Effector memory CD8-positive, alpha-beta T cell (primary cell): Measurements from ENCODE around the gene ARID4B.
"Not testable (repeated sequence)": the region's sequence is repeated elsewhere in the genome, so short reads cannot be mapped to it uniquely, and the experiment has no call there.

Experiments
- ATAC-seq: fragments of 150-1000 bp; cut with Tn5 transposase; replicated peaks from 2 replicates; pipeline ENCODE4 v1.10.0; 2021; ENCODE audit warnings: mild to moderate bottlenecking, moderate library complexity
- DNase-seq, 3 experiments: peaks; one replicate each; pipeline ENCODE4 v3.0.0; 2021
- H3K27ac Mint-ChIP-seq, 2 donors: one replicate each; pipeline ENCODE4 v1.8.0; 2022; ENCODE audit warnings: mild to moderate bottlenecking in 2 of 2, mixed read lengths in 2 of 2, moderate library complexity in 2 of 2
- H3K27me3 Mint-ChIP-seq, 2 donors: one replicate each; pipeline ENCODE4 v1.8.0; 2022; ENCODE audit warnings: mixed read lengths in 2 of 2
- H3K36me3 Mint-ChIP-seq: one replicate; pipeline ENCODE4 v1.8.0; 2022; ENCODE audit warnings: mild to moderate bottlenecking, moderate library complexity, mixed read lengths; ENCODE audit not compliant: insufficient read depth
- H3K4me1 Mint-ChIP-seq, 2 donors: one replicate each; pipeline ENCODE4 v1.8.0; 2022; ENCODE audit warnings: low read depth in 2 of 2, mixed read lengths in 2 of 2
- H3K4me3 Mint-ChIP-seq, 2 donors: one replicate each; pipeline ENCODE4 v1.8.0; 2022; ENCODE audit warnings: mild to moderate bottlenecking in 2 of 2, mixed read lengths in 2 of 2, moderate library complexity in 2 of 2
- H3K9me3 Mint-ChIP-seq, 2 donors: one replicate each; pipeline ENCODE4 v1.8.0; 2022; ENCODE audit warnings: mixed read lengths in 2 of 2

ARID4B gene

DNA sequence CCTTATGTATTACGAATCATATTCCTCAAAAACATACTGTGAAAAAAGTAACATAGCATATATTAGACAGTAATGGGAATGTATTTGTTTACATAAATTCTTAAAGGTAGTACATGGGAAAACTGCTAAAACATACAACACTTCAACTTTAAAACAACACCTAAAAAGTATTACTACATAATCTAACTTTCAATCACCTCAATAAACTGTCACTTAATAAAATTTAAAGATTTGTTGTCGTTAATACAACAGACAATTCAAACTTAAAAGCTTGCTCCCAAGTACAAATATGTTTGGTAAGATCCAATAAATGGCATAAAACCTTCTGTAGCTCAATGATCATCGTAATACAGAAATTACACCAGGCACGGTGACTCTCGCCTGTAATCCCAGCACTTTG, 3.7 kb downstream of the ARID4B start:
- H3K9me3 Mint-ChIP-seq: no peaks in the 10 kb centered on the region
- H3K27ac Mint-ChIP-seq: peak overlapping the region in 1 of 2 donors; percentile 50
- H3K4me3 Mint-ChIP-seq: no peak overlapping the region
- peaks cover 54% of the 10 kb centered on the region for H3K36me3 Mint-ChIP-seq
- no peak for ATAC-seq
- DNase-seq: no peak
- H3K4me1 Mint-ChIP-seq: peaks cover 41 to 59% of the 10 kb centered on the region in 2 donors
- H3K27me3 Mint-ChIP-seq: no peaks in the 10 kb centered on the region

DNA sequence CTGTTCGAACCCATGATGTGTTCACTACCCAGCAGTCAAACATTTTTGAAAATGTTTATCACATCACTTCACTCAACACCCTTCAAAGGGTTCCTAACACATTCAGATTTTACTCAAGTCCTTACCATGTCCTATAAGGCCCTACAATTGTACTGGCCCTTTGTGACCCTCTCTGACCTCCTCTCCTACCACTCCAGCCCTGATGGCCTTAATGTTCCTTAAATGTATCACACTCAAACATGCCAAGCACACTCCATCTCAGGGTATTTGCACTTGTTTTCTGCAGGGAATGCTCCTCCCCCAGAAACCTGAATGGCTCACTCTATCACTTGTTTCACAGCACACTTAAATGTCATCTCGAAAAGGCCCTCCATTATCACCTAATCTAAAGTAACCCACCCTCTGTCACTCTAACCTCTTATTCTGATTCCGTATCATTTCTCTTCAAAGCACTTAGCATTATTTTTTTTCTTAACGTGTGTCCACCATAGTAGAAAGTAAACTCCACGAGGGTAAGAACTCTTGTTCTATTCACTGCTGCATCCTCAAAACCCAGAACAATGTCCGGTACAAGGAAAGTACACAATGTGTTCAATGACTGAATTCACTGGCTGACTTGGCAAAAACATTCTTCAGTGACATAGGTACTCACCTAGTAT, 7.3 kb downstream of the ARID4B start:
- no peaks in the 10 kb centered on the region for H3K27me3 Mint-ChIP-seq
- peak overlapping the region; percentile 4 to 40 for H3K4me3 Mint-ChIP-seq
- ATAC-seq (no peak), DNase-seq (no peak)
- peaks cover 51 to 70% of the 10 kb centered on the region in 2 donors for H3K4me1 Mint-ChIP-seq
- no peaks in the 10 kb centered on the region for H3K9me3 Mint-ChIP-seq
- H3K36me3 Mint-ChIP-seq: peaks cover 62% of the 10 kb centered on the region
- peak overlapping the region; percentile 9 to 61 for H3K27ac Mint-ChIP-seq

GRCh38 chr1:235319255-235319654, 8.7 kb downstream of the ARID4B start:
- Mint-ChIP-seq H3K27me3 (no peaks in the 10 kb centered on the region), H3K9me3 (no peaks in the 10 kb centered on the region), H3K4me1 (peaks cover 55 to 73% of the 10 kb centered on the region in 2 donors), H3K4me3 (peak overlapping the region; percentile 29 to 35), H3K36me3 (peaks cover 59% of the 10 kb centered on the region), H3K27ac (no peak overlapping the region)
- DNase-seq (no peak), ATAC-seq (no peak)

DNA sequence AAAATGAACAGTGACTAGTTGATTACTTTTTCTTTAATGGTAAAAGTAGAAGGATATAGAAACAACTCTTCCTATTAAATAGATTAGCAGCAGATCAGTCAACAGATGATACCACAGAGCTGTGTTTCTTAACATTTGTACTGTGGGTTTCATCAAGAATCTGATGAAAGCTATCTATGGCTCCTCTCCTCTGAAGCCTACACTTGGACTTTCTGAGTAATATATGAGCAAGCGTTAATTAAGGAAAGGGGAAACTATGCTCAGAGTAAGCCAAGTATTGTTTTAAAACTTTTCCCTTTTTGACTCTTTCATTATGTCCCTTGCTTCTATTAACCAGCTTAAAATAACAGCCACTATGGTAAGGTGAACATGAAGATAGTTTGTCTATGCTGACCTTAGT, 10.8 kb downstream of the ARID4B start:
- H3K27me3 Mint-ChIP-seq: no peaks in the 10 kb centered on the region
- peak overlapping the region in 1 of 2 donors; percentile 39 for H3K27ac Mint-ChIP-seq
- no peak for DNase-seq
- peaks cover 60 to 76% of the 10 kb centered on the region in 2 donors for H3K4me1 Mint-ChIP-seq
- H3K9me3 Mint-ChIP-seq: no peaks in the 10 kb centered on the region
- H3K4me3 Mint-ChIP-seq: peak overlapping the region in 1 of 2 donors; percentile 16
- peaks cover 56% of the 10 kb centered on the region for H3K36me3 Mint-ChIP-seq
- ATAC-seq: no peak

DNA sequence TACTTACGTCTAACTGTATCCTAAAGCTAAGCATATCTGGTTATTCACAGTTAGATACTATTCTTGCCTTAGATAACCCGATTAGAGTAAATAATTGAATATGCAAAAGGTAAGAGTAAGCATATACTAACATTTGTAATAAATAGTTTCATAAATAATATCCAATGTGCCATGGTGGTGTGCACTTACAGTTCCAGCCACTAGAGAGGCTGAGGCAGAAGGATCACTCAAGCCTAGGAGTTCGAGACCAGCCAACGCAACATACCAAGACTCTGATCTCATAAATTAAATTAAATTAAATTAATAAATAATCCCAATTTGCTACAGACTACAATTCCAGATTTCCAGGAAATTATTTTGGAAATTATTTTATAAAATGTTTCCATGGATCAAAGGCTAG, 12.2 kb downstream of the ARID4B start:
- ATAC-seq: no peak
- peak overlapping the region in 1 of 2 donors; percentile 20 for H3K4me3 Mint-ChIP-seq
- DNase-seq: no peak
- H3K9me3 Mint-ChIP-seq: no peaks in the 10 kb centered on the region
- H3K27ac Mint-ChIP-seq: no peak overlapping the region
- peaks cover 52% of the 10 kb centered on the region for H3K36me3 Mint-ChIP-seq
- peaks cover 55 to 75% of the 10 kb centered on the region in 2 donors for H3K4me1 Mint-ChIP-seq
- H3K27me3 Mint-ChIP-seq: no peaks in the 10 kb centered on the region

GRCh38 chr1:235315173-235315572, 12.8 kb downstream of the ARID4B start:
- no peak for ATAC-seq
- no peak overlapping the region for H3K27ac Mint-ChIP-seq
- peaks cover 53 to 73% of the 10 kb centered on the region in 2 donors for H3K4me1 Mint-ChIP-seq
- no peaks in the 10 kb centered on the region for H3K9me3 Mint-ChIP-seq
- no peak for DNase-seq
- H3K4me3 Mint-ChIP-seq: peak overlapping the region; percentile 20 to 31
- peaks cover 49% of the 10 kb centered on the region for H3K36me3 Mint-ChIP-seq
- no peaks in the 10 kb centered on the region for H3K27me3 Mint-ChIP-seq

- H3K36me3 Mint-ChIP-seq: peaks cover 45% of the 10 kb centered on the region
- no peaks in the 10 kb centered on the region for H3K27me3 Mint-ChIP-seq
- H3K27ac Mint-ChIP-seq: peak overlapping the region; percentile 36 to 69
- peaks cover 50 to 67% of the 10 kb centered on the region in 2 donors for H3K4me1 Mint-ChIP-seq
- ATAC-seq (no peak), DNase-seq (no peak)
- H3K9me3 Mint-ChIP-seq: no peaks in the 10 kb centered on the region
- peak overlapping the region; percentile 63 to 66 for H3K4me3 Mint-ChIP-seq
These were observed 13.9 kb downstream of the ARID4B start for GRCh38 chr1:235313931-235314678.

GRCh38 chr1:235313262-235313661, 14.7 kb downstream of the ARID4B start:
- ATAC-seq (no peak), DNase-seq (no peak)
- Mint-ChIP-seq H3K36me3 (peaks cover 45% of the 10 kb centered on the region), H3K27ac (peak overlapping the region; percentile 36 to 69), H3K4me3 (peak overlapping the region; percentile 63 to 66), H3K27me3 (no peaks in the 10 kb centered on the region), H3K9me3 (no peaks in the 10 kb centered on the region), H3K4me1 (peaks cover 42 to 59% of the 10 kb centered on the region in 2 donors)

- DNase-seq, H3K9me3 Mint-ChIP-seq, ATAC-seq, H3K4me3 Mint-ChIP-seq, H3K27ac Mint-ChIP-seq, H3K27me3 Mint-ChIP-seq: not testable (repeated sequence)
- peaks cover 64% of the 10 kb centered on the region for H3K36me3 Mint-ChIP-seq
- H3K4me1 Mint-ChIP-seq: peaks cover 48 to 68% of the 10 kb centered on the region in 2 donors
These were observed 18.8 kb downstream of the ARID4B start for GRCh38 chr1:235309206-235309605.

DNA sequence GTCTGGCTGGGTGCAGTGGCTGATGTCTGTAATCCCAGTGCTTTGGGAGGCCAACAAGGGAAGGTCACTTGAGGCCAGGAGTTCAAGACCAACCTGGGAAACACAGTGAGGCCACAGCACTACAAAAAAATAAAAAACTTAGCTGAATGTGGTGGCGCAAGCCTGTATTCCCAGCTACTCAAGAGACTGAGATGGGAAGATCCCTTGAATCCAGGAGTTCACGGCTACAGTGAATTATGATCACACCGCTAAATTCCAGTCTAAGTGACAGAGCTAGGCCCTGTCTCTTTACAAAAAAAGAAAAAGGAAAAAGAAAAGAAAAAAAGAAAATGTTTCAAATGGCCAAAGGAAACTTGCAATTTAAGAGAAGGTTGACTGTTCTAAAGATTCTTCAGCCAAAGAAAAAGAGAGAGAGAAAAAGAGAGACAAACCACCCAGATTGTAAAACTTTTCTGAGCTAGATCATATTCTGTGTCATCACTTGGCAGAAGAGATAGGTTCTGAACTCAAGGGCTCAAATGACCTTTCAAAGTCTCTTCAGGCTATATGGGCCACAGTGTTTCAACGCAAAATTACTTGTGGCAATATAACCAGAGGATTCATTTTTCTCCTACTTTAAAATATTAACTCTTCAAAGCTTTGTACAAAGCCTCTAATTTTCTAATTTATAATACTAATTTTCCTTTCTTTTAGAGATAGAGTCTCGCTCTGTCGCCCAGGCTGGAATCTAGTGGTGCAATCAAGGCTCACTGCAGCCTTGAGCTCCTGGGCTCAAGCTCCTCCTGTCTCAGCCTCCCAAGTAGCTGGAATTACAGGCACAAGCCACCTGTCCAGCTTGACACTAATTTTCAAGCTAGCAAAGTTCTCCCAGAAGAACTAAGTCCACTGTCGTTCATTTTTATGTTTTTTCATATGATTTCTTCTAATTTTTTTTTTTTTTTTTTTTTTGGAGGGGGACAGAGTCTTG, 20.5 kb downstream of the ARID4B start:
- ATAC-seq (no peak), DNase-seq (no peak)
- H3K9me3 Mint-ChIP-seq: no peaks in the 10 kb centered on the region
- H3K27ac Mint-ChIP-seq: peak overlapping the region; percentile 64 to 82
- H3K36me3 Mint-ChIP-seq: peaks cover 70% of the 10 kb centered on the region
- peak overlapping the region in 1 of 2 donors; percentile 38 for H3K4me3 Mint-ChIP-seq
- H3K27me3 Mint-ChIP-seq: no peaks in the 10 kb centered on the region
- peaks cover 43 to 68% of the 10 kb centered on the region in 2 donors for H3K4me1 Mint-ChIP-seq

- Mint-ChIP-seq H3K27me3 (no peaks in the 10 kb centered on the region), H3K27ac (peak overlapping the region; percentile 82 to 88), H3K4me3 (peak overlapping the region; percentile 46 to 64), H3K4me1 (peaks cover 39 to 57% of the 10 kb centered on the region in 2 donors), H3K9me3 (no peaks in the 10 kb centered on the region), H3K36me3 (peaks cover 66% of the 10 kb centered on the region)
- peak; percentile 86 for ATAC-seq
- peak; percentile 26 to 37 (median 34) for DNase-seq
These were observed 23.2 kb downstream of the ARID4B start for GRCh38 chr1:235304549-235305451.

GRCh38 chr1:235302143-235302542, 25.8 kb downstream of the ARID4B start:
- Mint-ChIP-seq H3K4me1 (peaks cover 50 to 69% of the 10 kb centered on the region in 2 donors), H3K27me3 (no peaks in the 10 kb centered on the region), H3K9me3 (no peaks in the 10 kb centered on the region), H3K36me3 (peaks cover 58% of the 10 kb centered on the region), H3K27ac (peak overlapping the region; percentile 87 to 88), H3K4me3 (peak overlapping the region; percentile 29 to 41)
- ATAC-seq: no peak
- no peak for DNase-seq
